PC-9 (cell line): ENCODE data around the gene MYBPC3. TPM values are rescaled to one million over a fixed set of nuclear protein-coding genes. Genes with fewer than 3 reads are reported as not detected.

ENCODE experiments used
- BruUV-seq: library from RNA; stranded (reverse); fragments of 400-500 nt; replicated peaks from 2 replicates; lab custom pipeline; 2021; lab: Mats Ljungman, UMichigan
- CTCF ChIA-PET: fragments of 300-600 bp; sonication (Branson Sonifier 250); formaldehyde crosslinking; loops from one replicate; lab custom pipeline; 2022; ENCODE audit warnings: antibody characterized with exemption; lab: Charles Lee
- POLR2A ChIA-PET: fragments of 300-600 bp; sonication (Branson Sonifier 250); formaldehyde crosslinking; loops from one replicate; lab custom pipeline; 2022; ENCODE audit warnings: antibody characterized with exemption; ENCODE audit not compliant: unreplicated experiment; lab: Charles Lee
- DNase-seq, 2 experiments: peaks; one replicate each; pipeline versions ENCODE4 v3.0.0 to v3.0.0-alpha.2; 2015 to 2022; ENCODE audit warnings: mixed read lengths in 1 of 2
- H2AFZ ChIP-seq: fragments of 200-600 bp; sonication (generic); 2 replicates; pipeline ENCODE4 v1.8.1; 2017; ENCODE audit warnings: antibody characterized with exemption
- H3F3A ChIP-seq: fragments of 200-600 bp; sonication (generic); 2 replicates; pipeline ENCODE4 v1.8.1; 2017; ENCODE audit warnings: antibody characterized with exemption, mild to moderate bottlenecking, low read depth; ENCODE audit not compliant: insufficient read depth
- H3K27ac ChIP-seq: fragments of 200-600 bp; sonication (generic); 2 replicates; pipeline ENCODE4 v1.6.1; 2016; ENCODE audit warnings: mixed run types
- H3K27me3 ChIP-seq: fragments of 200-600 bp; sonication (generic); 2 replicates; pipeline ENCODE4 v1.6.1; 2016; ENCODE audit warnings: low read depth, mixed run types; ENCODE audit not compliant: insufficient read depth
- H3K36me3 ChIP-seq: fragments of 200-600 bp; sonication (generic); 2 replicates; pipeline ENCODE4 v1.6.1; 2016; ENCODE audit warnings: low read depth, mixed run types
- H3K4me1 ChIP-seq: fragments of 200-600 bp; sonication (generic); replicated peaks from 2 replicates; pipeline ENCODE4 v1.6.1; 2016; ENCODE audit warnings: mixed run types; ENCODE audit not compliant: insufficient read depth
- H3K4me2 ChIP-seq: fragments of 200-600 bp; sonication (generic); 2 replicates; pipeline ENCODE4 v1.6.1; 2017; ENCODE audit warnings: mixed run types
- H3K4me3 ChIP-seq: fragments of 200-600 bp; sonication (generic); 2 replicates; pipeline ENCODE4 v1.6.1; 2016; ENCODE audit warnings: mixed run types
- H3K79me2 ChIP-seq: fragments of 200-600 bp; sonication (generic); 2 replicates; pipeline ENCODE4 v1.6.1; 2017; ENCODE audit warnings: low read depth, mixed run types
- H3K9me2 ChIP-seq: fragments of 200-600 bp; sonication (generic); 2 replicates; pipeline ENCODE4 v1.8.1; 2017; ENCODE audit warnings: mild to moderate bottlenecking; ENCODE audit not compliant: insufficient read depth
- H3K9me3 ChIP-seq: fragments of 200-600 bp; sonication (generic); 2 replicates; pipeline ENCODE4 v1.8.1; 2016; ENCODE audit warnings: low read depth; ENCODE audit not compliant: insufficient read depth
- H4K20me1 ChIP-seq: fragments of 200-600 bp; sonication (generic); 2 replicates; pipeline ENCODE4 v1.8.1; 2017; ENCODE audit not compliant: insufficient read depth
- EZH2 ChIP-seq: fragments of 200-600 bp; sonication (generic); IDR thresholded peaks from 2 replicates; pipeline ENCODE4 v1.8.0; 2017; ENCODE audit warnings: antibody characterized with exemption, low read depth
- intact Hi-C: fragments of 100-400 bp; cut with micrococcal nuclease; formaldehyde crosslinking; loops from one replicate; pipeline ENCODE4 v1.10.0; 2022; ENCODE audit not compliant: unreplicated experiment
- total RNA-seq: library from RNA; stranded (reverse); gene quantifications from 2 replicates; pipeline ENCODE4 v1.2.3, GENCODE V29; 2021
- TF ChIP-seq, protein P1 (sequence below): fragments of 200-600 bp; sonication (generic); conservative IDR thresholded peaks from 2 replicates; pipeline ENCODE4 v1.6.1; 2017; ENCODE audit warnings: mixed run types, antibody characterized with exemption, mild to moderate bottlenecking, moderate library complexity

MYBPC3 gene
- total RNA-seq, 1 experiment from 2014 or later = not detected

DNA sequence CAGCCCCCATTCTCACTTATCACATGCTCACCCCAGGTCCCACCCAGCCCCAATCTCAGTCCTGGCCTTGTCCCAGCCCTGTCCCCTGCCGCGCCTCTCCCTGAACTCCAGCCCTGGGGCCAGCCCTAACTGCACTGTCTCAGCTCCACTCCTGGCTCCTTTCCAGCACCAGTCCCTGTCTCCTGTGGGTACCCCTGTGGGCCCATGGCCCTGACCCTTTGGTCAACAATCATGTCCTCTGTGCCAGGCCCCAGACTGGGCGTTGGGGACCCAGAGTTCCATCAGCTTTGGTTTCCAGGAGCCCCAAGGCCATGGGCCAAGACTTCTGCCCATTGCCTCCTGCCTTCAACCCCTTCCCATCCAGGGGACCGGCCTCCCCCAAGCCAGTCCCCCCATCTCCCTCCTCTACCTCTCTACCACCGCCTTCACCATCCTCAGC lies 25.1 kb upstream of the MYBPC3 start:
- H2AFZ ChIP-seq = no peak overlapping the region
- CTCF ChIA-PET = no interaction called here

DNA sequence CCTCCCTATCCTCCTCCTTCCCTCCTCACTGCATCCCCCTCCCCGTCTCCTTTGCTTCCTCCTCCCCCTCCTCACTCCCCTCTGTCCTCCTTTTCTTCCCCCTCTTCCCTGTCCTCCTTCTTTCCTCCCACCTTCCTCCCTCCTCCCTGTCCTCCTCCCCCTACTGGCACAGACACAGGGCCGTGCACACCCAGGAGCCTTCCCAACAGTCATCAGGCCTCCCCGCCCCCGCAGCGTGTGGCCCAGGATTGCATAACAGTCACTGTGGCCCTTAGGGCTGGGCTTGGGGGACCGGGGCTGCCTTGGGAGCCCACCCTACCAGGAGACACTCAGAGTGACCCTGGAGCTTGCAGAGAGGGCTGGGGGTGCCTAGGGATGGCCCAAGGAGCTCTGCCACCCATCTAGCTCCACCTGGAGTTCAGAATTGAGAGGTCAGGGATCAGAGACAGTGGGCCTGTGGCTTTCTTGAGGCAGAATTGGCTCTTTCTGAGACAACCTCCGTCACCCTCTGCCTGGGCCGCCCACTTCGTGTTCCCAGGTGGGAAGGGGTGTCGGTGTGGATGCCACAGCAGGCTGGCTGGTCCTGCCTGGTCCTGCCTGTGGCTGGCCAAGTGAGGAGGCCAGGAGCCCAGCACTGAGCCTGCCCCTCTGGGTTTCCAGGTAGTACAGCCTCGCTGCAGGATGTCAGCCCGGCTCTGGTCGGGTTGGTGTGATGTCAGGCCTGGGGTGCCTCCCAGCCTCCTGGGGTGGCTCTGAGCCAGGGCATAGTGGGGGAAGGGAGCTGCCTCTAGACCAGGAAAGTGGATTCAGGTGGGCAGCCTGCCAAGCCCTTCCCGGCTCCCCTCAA lies 24.2 kb upstream of the MYBPC3 start:
- no peaks in the 10 kb centered on the region for H3F3A ChIP-seq
- no peak overlapping the region for H3K27ac ChIP-seq
- peak in 1 of 2 experiments; percentile 33 for DNase-seq
- no peak overlapping the region for H3K4me3 ChIP-seq
- H3K4me1 ChIP-seq = no peaks in the 10 kb centered on the region
- intact Hi-C loops = no loop called here
- H3K36me3 ChIP-seq = no peaks in the 10 kb centered on the region
- no peak overlapping the region for H2AFZ ChIP-seq
- H3K79me2 ChIP-seq = no peaks in the 10 kb centered on the region
- ChIA-PET POLR2A (no interaction called here), CTCF (no interaction called here)
- H3K9me2 ChIP-seq = no peaks in the 10 kb centered on the region
- no peaks in the 10 kb centered on the region for H4K20me1 ChIP-seq
- no peak for TF ChIP-seq EZH2
- TF ChIP-seq, protein P1, sequence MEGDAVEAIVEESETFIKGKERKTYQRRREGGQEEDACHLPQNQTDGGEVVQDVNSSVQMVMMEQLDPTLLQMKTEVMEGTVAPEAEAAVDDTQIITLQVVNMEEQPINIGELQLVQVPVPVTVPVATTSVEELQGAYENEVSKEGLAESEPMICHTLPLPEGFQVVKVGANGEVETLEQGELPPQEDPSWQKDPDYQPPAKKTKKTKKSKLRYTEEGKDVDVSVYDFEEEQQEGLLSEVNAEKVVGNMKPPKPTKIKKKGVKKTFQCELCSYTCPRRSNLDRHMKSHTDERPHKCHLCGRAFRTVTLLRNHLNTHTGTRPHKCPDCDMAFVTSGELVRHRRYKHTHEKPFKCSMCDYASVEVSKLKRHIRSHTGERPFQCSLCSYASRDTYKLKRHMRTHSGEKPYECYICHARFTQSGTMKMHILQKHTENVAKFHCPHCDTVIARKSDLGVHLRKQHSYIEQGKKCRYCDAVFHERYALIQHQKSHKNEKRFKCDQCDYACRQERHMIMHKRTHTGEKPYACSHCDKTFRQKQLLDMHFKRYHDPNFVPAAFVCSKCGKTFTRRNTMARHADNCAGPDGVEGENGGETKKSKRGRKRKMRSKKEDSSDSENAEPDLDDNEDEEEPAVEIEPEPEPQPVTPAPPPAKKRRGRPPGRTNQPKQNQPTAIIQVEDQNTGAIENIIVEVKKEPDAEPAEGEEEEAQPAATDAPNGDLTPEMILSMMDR = no peak
- BruUV-seq = no TSS peak
- no peaks in the 10 kb centered on the region for H3K9me3 ChIP-seq
- H3K4me2 ChIP-seq = no peak overlapping the region
- no peaks in the 10 kb centered on the region for H3K27me3 ChIP-seq

More for the DNA sequence above, 25.1 kb upstream of the MYBPC3 start:
- Histone ChIP-seq H3K9me3 (no peaks in the 10 kb centered on the region), H3K79me2 (no peaks in the 10 kb centered on the region), H3K4me3 (no peak overlapping the region), H3K4me2 (no peak overlapping the region), H4K20me1 (no peaks in the 10 kb centered on the region), H3K9me2 (no peaks in the 10 kb centered on the region), H3F3A (no peaks in the 10 kb centered on the region), H3K27me3 (no peaks in the 10 kb centered on the region), H3K4me1 (no peaks in the 10 kb centered on the region), H3K36me3 (no peaks in the 10 kb centered on the region), H3K27ac (no peak overlapping the region)
- POLR2A ChIA-PET = no interaction called here
- no TSS peak for BruUV-seq
- peak in 1 of 2 experiments; percentile 25 for DNase-seq
- intact Hi-C loops = no loop called here
- TF ChIP-seq, protein P1 = no peak
- TF ChIP-seq EZH2 = no peak

DNA sequence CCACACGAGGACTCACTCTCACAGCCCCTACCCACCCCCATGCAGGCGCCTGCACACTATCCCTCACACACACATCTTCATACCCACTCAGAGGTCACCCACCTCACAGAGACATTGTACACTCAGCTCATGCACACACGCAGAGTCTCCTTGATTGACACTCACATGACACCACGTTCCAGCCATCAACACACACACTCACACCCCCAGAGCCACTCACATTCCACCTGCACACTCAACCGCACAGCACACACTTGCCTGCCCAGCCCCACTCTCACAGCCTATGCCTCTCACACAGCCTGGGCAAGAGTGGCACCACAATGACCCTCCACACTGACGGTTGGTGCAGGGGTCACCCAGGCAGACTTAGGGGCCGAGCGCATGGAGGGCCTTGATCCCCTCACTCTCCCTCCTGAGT lies 23.6 kb upstream of the MYBPC3 start:
- no peak for TF ChIP-seq EZH2
- TF ChIP-seq, protein P1 = no peak
- H3K27ac ChIP-seq = no peak overlapping the region
- no peak overlapping the region for H3K4me3 ChIP-seq
- POLR2A ChIA-PET = no interaction called here
- no peaks in the 10 kb centered on the region for H4K20me1 ChIP-seq
- no peaks in the 10 kb centered on the region for H3K27me3 ChIP-seq
- H3F3A ChIP-seq = no peaks in the 10 kb centered on the region
- H3K79me2 ChIP-seq = no peaks in the 10 kb centered on the region
- no peaks in the 10 kb centered on the region for H3K4me1 ChIP-seq
- no TSS peak for BruUV-seq
- intact Hi-C loops = no loop called here
- H3K4me2 ChIP-seq = no peak overlapping the region
- H3K9me3 ChIP-seq = no peaks in the 10 kb centered on the region
- no peaks in the 10 kb centered on the region for H3K36me3 ChIP-seq
- CTCF ChIA-PET = no interaction called here
- no peak overlapping the region for H2AFZ ChIP-seq
- no peak for DNase-seq
- no peaks in the 10 kb centered on the region for H3K9me2 ChIP-seq
